ENCODE results near the gene C10orf90.

Gene C10orf90

DNA sequence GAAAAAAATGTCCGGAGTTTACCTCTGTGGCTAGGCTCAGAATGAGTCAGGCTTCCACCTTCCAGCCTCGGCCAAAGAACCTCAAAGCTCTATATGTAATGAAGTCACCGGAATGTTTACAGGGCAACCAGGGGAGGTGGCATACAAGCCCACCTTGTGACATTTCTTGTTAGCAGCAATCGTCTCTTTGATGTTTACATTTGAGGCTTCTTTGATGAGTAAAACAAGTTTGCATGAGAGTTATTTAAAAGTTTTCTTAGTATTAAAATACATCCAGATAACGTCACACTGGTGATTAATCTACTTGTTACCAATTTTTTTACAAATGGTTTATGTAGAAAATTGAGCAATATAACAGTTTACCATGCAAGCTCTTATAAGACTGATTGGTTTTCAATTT, 149.1 kb downstream of the C10orf90 start:
- TF ChIP-seq, protein P1, sequence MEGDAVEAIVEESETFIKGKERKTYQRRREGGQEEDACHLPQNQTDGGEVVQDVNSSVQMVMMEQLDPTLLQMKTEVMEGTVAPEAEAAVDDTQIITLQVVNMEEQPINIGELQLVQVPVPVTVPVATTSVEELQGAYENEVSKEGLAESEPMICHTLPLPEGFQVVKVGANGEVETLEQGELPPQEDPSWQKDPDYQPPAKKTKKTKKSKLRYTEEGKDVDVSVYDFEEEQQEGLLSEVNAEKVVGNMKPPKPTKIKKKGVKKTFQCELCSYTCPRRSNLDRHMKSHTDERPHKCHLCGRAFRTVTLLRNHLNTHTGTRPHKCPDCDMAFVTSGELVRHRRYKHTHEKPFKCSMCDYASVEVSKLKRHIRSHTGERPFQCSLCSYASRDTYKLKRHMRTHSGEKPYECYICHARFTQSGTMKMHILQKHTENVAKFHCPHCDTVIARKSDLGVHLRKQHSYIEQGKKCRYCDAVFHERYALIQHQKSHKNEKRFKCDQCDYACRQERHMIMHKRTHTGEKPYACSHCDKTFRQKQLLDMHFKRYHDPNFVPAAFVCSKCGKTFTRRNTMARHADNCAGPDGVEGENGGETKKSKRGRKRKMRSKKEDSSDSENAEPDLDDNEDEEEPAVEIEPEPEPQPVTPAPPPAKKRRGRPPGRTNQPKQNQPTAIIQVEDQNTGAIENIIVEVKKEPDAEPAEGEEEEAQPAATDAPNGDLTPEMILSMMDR (IDR thresholded peaks at IDR 0.05), result no peak
- no peaks in the 10 kb centered on the region for H3K36me3 ChIP-seq
- no peaks in the 10 kb centered on the region for H3K27me3 ChIP-seq
- no peak overlapping the region for H3K4me3 ChIP-seq (ENCODE audit: low read depth in 1 of 2, low read length in 1 of 2)
- H3K27ac ChIP-seq, result no peak overlapping the region
- no peaks in the 10 kb centered on the region for H3K9me3 ChIP-seq
- no peaks in the 10 kb centered on the region for H3K4me1 ChIP-seq (ENCODE audit: control insufficient read depth in 1 of 2, insufficient read depth in 1 of 2, low read depth in 1 of 2, low read length in 1 of 2)

DNA sequence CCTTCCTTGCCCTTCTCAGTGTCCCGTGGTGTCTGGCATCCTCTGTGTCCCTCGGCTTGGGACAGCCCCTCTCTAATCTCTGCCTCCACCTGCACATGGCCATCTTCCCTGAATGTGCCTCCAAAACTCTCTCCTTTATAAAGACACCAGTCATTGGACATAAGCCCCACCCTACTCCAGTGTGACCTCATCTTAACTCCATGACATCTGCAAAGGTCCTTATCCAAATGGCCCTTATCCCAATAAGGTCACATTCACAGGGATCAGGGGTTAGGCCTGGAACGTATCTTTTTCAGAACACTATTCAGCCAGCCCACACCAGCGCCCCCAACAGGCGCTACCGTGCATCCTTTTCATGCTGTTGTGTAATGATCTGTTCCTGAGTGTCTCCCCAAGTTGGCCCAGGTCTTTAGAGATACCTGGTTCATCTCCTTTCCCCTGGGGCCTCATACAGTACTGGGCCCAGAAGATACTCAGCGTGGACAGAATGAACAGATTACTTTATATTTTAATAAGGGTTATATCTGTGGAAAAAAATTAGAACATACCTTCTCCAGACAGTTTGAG, 149.7 kb downstream of the C10orf90 start:
- Histone ChIP-seq H3K36me3 (no peaks in the 10 kb centered on the region), H3K4me3 (ENCODE audit: low read depth in 1 of 2, low read length in 1 of 2) (no peak overlapping the region), H3K4me1 (ENCODE audit: control insufficient read depth in 1 of 2, insufficient read depth in 1 of 2, low read depth in 1 of 2, low read length in 1 of 2) (no peaks in the 10 kb centered on the region), H3K27ac (no peak overlapping the region), H3K27me3 (no peaks in the 10 kb centered on the region), H3K9me3 (no peaks in the 10 kb centered on the region)
- TF ChIP-seq, protein P1 (IDR thresholded peaks at IDR 0.05), result no peak

DNA sequence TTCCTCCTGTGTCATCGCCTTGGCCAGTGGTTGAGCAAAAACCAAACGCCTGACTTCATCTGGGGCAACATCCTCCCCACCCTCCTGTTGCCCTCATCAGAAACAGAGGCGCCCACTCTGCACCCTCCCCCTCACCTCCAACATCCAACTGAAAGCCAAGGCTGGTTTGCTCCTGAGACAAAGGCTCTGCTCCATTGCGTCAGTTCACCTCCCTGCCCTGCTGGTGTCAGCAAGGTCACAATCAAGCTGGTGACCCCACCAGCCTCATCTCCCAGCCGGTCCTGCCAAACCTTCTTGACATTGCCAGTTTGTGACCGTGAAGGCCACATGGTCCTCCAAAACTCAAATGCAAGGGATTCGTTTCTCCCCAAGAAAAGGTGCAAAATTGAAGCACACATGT, 150.5 kb downstream of the C10orf90 start:
- no peaks in the 10 kb centered on the region for H3K4me1 ChIP-seq (ENCODE audit: control insufficient read depth in 1 of 2, insufficient read depth in 1 of 2, low read depth in 1 of 2, low read length in 1 of 2)
- no peaks in the 10 kb centered on the region for H3K9me3 ChIP-seq
- H3K27ac ChIP-seq, result no peak overlapping the region
- TF ChIP-seq, protein P1 (IDR thresholded peaks at IDR 0.05), result no peak
- no peaks in the 10 kb centered on the region for H3K36me3 ChIP-seq
- H3K4me3 ChIP-seq (ENCODE audit: low read depth in 1 of 2, low read length in 1 of 2), result no peak overlapping the region
- no peaks in the 10 kb centered on the region for H3K27me3 ChIP-seq

DNA sequence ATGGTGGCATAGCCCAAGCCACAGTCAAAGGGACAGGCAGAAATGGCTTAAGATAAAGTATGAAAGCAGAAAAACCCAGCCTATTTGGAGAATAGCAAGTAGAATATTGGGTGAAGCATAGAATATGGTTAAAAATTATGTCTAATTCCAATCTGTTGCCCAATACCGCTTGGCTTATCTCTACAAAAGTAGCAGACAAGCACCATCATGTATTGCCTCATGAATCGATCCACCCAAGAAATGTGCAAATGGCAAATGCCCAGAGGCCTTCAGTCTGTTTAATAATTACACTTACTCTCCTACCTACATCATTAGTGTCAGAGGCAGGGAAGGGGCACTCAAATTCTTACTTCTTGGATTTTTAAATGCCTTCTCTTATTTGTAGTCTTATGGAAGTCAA, 151.3 kb downstream of the C10orf90 start:
- Histone ChIP-seq H3K36me3 (no peaks in the 10 kb centered on the region), H3K27me3 (no peaks in the 10 kb centered on the region), H3K4me1 (ENCODE audit: control insufficient read depth in 1 of 2, insufficient read depth in 1 of 2, low read depth in 1 of 2, low read length in 1 of 2) (no peaks in the 10 kb centered on the region), H3K9me3 (no peaks in the 10 kb centered on the region), H3K27ac (no peak overlapping the region), H3K4me3 (ENCODE audit: low read depth in 1 of 2, low read length in 1 of 2) (no peak overlapping the region)
- TF ChIP-seq, protein P1 (IDR thresholded peaks at IDR 0.05), result no peak

DNA sequence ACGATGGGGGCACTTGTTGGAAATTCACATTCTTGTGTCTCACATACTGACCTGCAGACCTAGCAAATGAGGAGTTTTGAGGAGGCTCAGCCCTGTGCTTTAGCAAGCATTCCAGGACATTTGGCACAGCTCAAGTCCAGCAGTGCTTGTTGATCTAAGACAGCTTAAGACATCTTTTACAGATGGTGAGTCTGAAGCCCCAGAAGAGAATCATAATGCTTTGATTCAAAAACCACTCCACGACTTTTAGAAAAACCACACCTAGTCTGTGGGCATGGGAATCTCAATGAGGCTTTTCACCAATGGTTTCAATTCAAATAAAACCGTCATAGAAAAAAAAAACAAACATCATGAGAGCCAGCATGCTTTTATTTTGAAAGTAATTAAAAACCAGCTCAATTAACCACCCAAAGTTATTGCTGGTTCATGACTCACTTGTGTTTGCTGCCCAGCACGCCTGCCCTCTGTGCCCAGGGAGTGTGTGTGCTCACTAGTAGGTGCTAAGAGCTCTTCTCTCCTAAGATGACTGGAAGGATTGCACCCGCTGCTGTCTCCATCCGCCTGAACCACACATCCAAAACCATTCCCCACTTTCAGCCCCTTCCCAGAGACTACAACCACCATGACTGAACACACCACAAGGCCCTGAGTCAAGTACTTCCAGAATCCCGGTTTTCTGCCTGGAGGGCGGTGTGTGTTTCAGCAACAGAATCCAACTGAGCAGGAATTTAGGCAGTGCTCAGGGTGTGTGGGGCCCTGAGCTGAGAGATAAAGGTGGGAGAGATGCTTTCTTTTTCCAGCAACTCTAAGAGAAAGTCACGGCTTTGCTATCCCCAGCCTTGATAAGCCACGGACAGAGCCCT, 152.0 kb downstream of the C10orf90 start:
- no peaks in the 10 kb centered on the region for H3K4me1 ChIP-seq (ENCODE audit: control insufficient read depth in 1 of 2, insufficient read depth in 1 of 2, low read depth in 1 of 2, low read length in 1 of 2)
- H3K27ac ChIP-seq, result no peak overlapping the region
- H3K9me3 ChIP-seq, result no peaks in the 10 kb centered on the region
- TF ChIP-seq, protein P1 (IDR thresholded peaks at IDR 0.05), result no peak
- no peak overlapping the region for H3K4me3 ChIP-seq (ENCODE audit: low read depth in 1 of 2, low read length in 1 of 2)
- H3K36me3 ChIP-seq, result no peaks in the 10 kb centered on the region
- no peaks in the 10 kb centered on the region for H3K27me3 ChIP-seq

All from neutrophil (primary cell).